RKO (cell line): ENCODE measurements around the gene MEIG1.
"Not testable (repeated sequence)": the region's sequence is repeated elsewhere in the genome, so short reads cannot be mapped to it uniquely, and the experiment has no call there.

ENCODE experiments used
- DNase-seq: peaks from one replicate; pipeline ENCODE4 v3.0.0-alpha.2; 2016; ENCODE audit warnings: low spot score

The MEIG1 gene

DNA sequence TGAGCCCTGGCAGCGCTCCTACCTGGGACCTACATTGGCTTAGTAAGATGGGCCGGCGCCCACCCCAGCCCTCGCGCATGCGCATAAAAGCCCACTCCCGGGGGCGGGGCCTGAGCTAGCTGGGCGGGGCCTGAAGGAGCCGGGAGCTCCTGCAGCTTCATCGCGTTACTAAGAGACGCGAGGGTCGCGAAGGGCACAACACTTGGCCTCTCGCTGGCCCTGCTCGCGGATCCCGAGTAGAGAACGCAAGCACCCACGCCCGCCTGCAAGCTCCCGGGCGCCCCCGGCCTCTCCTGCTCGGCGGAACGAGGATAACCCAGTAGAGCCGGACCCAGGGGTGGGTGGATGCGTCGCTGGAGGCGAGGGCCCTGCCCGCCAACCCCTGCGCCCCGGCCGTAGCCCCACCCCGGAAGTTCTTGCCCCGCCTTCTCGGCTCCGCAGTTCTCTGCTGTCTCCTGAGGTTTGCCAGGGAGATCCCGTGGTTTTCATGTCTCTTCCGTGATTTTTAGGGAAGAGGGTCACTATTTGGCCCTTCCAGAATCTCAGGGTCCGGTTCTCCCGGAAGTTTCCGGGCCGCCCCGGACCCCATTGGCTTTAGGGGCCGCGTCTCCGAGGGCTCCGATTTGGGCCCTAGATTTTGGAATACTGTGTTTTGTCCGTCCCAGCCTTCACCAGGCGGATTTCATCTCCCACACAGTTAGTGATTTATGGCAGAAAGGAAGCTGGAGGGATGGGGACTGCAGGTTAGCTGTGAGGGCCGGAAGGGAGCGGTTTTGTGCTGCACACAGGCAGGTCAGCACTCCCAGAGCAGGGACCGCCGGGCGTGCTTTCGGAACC lies at the start of gene MEIG1:
Gene MEIG1, plus strand, starts transcription at position 168 of the 837 bp plus-strand sequence. CDS start 7,081 bp downstream, outside the sequence.
- peak; percentile 98 for DNase-seq

DNA sequence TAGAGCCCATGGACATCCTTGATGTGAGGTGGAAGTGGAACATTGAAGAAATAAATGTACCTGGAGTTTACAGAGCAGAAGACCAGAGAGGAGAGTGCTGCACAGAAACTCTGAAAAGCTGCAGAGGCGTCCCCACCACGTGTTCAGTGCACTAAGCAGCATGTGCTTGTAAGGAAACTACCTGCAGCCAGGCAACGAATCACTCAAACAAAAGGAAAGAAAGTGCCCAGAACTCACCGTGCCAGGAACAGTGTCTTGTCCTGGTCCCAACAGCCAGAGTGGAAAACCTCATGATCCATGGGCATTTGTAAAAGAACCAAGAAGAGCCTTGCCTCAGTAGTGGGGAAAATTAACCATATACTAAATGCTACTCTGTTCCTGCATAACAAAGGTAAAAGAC lies 48.2 kb upstream of the MEIG1 start:
- no peak for DNase-seq

DNA sequence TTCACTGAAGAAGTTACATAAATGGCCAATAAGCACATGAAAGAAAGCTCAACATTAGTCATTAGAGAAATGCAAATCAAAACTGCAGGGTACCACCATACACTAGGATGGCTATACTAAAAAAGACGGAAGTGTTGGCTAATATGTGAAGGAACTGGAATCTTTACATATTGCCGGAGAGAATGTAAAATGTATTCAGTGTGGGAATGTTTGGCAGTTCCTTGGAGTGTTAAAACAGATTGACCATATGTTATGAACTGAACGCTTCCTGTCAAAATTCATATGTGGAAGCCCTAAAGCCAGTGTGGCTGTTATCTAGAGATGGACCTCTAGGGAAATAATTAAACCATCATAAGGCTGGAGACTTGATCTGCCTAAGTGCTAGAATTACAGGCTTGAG lies 47.4 kb upstream of the MEIG1 start:
- DNase-seq, result no peak

GRCh38 chr10:14916600-14916999 lies 42.6 kb upstream of the MEIG1 start:
- DNase-seq, result no peak

DNA sequence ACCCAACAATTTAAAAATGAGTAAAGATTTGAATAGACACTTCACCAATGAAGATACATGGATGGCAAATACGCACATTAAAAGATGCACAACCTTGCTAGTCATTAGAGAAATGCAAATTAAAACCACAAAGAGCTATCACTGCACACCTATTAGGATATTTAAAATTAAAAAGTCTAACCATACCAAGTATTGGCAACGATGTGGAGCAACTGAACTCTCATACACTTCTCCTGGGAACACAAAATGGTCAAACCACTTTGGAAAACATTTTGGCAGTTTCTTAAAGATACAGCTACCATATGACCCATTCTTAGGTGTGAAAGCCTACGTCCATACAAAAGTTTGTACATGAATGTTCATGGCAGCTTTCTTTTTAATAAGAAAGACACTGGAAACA lies 41.4 kb upstream of the MEIG1 start:
- DNase-seq, result no peak

GRCh38 chr10:14918964-14919363 lies 40.2 kb upstream of the MEIG1 start:
- DNase-seq, result no peak

- DNase-seq, result no peak
Observed at GRCh38 chr10:14924013-14924412, 35.2 kb upstream of the MEIG1 start.

DNA sequence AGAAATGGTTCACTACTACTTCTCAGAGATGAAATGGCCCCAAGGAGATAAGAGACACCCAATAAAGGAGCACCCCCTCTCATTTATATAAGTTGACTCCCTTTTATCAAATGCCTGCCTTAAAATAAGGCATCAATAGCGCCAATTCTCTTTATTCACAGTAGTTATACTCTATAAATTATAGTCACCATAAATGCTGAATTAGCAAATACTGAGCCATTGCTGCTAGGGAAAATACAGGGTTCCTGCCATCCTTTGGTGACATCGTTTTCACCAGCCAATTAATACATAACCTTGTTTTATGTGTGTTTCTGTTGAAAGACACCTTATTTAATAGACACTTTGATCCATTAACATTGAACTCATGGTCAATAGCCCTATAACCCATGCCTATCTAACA lies 33.9 kb upstream of the MEIG1 start:
- DNase-seq, result no peak

DNA sequence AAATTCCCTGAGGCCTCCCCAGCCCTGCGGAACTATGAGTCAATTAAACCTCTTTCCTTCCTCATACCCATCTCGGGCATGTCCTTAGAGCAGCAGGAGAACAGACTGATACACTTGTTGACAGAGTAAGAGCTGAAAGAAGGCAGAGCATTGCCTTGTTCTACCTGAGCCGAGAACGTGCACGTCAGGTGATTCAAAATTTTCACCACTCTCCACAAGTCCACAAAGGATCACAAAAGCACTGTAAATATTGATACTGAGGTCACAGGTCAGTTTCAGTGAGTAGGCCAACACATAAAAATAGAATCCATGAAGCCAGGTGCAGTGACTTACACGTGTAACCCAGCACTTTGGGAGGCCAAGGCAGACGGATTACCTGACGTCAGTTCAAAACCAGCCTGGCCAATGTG lies 33.1 kb upstream of the MEIG1 start:
- no peak for DNase-seq

- DNase-seq, result no peak
Observed at GRCh38 chr10:14926722-14927416, 32.3 kb upstream of the MEIG1 start.

GRCh38 chr10:14930610-14931009 lies 28.6 kb upstream of the MEIG1 start:
- no peak for DNase-seq

DNA sequence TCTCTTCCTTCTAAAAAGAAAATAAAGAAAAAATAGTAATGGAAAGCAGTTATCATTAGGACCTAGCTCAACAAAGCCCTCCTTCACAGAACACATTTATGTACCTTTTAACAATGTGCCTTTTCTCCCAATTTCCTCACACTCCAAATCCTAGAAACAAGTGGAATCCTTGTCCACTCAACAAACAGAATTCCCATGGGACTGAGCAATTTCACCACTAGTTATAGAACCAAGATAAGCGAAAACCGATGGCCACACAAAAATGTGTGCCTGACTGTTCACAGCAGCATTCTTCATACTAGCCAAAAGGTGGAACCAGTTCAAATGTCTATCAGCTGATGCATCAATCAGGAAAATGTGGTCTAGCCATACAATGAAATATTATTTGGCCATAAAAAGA lies 22.6 kb upstream of the MEIG1 start:
- no peak for DNase-seq

DNA sequence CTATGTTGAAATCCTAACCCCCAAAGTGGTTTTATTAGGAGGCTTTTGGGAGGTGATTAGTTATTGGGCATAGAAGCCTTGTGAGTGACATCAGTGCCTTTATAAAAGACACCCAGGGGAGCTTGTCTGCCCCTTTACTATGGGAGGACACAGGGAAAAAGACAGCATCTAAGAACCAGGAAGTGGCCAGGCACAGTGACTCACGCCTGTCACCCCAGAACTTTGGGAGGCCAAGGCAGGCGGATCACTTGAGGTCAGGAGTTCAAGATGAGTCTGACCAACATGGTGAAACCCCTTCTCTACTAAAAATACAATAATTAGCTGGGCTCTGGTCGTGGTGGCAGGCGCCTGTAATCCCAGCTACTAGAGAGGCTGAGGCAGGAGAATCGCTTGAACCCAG lies 20.2 kb upstream of the MEIG1 start:
- DNase-seq, result peak; percentile 39

GRCh38 chr10:14942147-14942949 lies 16.8 kb upstream of the MEIG1 start:
- DNase-seq, result not testable (repeated sequence)

GRCh38 chr10:14942950-14943338 lies 16.2 kb upstream of the MEIG1 start:
- DNase-seq, result not testable (repeated sequence)

- no peak for DNase-seq
Observed at GRCh38 chr10:14945108-14945507, 14.1 kb upstream of the MEIG1 start.

DNA sequence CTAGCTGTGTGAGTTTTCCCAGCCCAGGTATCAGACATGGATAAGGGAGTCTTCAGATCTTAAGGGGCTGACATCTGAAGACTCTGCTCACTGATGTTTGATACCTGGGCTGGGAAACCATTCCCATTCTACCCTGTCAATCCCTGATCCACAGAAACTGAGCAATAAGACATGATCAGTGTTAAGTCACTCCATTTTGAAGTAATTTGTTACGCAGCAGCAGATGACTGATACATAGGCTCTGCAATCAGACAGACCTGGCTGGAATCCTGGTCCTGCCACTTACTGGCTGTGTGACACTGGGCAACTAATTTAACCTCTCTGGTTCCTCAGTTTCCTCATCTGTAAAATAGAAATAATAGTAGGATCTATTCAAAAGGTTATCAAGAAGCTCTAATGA lies 11.9 kb upstream of the MEIG1 start:
- no peak for DNase-seq

- DNase-seq, result no peak
Observed at GRCh38 chr10:14949291-14949690, 9.9 kb upstream of the MEIG1 start.

- peak; percentile 62 for DNase-seq
Observed at GRCh38 chr10:14952851-14953423, 6.3 kb upstream of the MEIG1 start.

- DNase-seq, result peak; percentile 90
Observed at GRCh38 chr10:14953424-14954000, 5.7 kb upstream of the MEIG1 start.

GRCh38 chr10:14954001-14954770 lies 5.0 kb upstream of the MEIG1 start, which contains the start of gene DCLRE1C:
Gene DCLRE1C, minus strand, starts transcription at chr10:14954096. Its CDS starts 86 bp downstream, at chr10:14954010.
- peak; percentile 96 for DNase-seq
